Left forelimb (tissue), 1 donor: ENCODE measurements around the gene THOC5.
"Not testable (repeated sequence)": the region's sequence is repeated elsewhere in the genome, so short reads cannot be mapped to it uniquely, and the experiment has no call there.

Source experiments
- DNase-seq: peaks from one replicate; pipeline ENCODE4 v3.0.0-alpha.2; 2018; ENCODE audit warnings: low spot score

THOC5 gene

DNA sequence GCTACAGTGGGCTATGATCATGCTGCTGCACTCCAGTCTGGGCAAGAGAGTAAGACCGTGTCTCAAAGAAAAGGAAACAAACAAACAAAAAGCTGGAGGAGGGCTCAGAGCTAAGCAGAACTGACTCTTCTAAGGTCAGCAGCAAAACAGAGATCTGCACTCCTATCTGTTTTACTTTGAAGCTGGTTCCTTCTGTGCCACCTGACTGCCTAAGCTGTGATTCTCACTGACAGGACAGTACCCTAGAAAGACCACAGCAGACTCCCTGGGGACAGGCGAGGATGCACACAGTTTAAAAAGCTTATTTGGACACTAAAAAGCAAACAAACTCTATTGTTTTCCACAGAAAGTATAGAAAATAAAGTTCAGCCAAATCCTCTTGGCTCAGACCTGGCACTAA is 43.0 kb downstream of the THOC5 start:
- DNase-seq, result no peak

DNA sequence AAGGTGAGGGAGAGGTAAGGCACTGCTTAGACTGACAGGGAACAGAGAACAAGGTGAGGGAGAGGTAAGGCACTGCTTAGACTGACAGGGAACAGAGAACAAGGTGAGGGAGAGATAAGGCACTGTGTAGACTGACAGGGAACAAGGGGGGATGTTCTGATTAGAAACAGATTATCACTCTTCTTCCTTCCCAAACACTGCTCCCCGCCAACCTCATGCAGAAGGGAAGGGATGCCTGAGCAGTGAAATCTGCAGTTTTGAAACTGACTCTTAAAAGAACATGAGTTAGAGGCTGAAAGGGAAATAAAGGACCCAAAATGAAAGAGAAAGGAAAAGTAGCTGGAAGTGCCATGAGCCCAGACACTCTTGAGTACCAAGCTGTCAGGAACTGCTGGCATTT is 43.7 kb downstream of the THOC5 start:
- no peak for DNase-seq

DNA sequence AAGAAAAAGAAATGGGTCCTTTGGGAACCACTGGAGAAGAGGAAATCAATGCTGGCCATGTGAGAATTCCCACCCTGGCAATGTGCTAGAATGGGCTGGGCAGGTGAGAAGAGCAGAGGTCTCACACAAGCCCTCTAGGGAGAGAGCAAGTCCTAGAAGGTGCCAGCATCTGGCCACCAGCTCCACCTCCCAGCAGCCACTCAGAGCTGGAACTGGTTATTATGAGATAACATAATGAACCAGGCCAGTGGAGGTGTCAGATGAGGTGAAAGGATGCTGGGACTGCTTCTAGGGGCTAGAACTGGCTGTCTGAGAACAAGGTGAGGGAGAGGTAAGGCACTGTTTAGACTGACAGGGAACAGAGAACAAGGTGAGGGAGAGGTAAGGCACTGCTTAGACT is 44.3 kb downstream of the THOC5 start:
- DNase-seq, result no peak

DNA sequence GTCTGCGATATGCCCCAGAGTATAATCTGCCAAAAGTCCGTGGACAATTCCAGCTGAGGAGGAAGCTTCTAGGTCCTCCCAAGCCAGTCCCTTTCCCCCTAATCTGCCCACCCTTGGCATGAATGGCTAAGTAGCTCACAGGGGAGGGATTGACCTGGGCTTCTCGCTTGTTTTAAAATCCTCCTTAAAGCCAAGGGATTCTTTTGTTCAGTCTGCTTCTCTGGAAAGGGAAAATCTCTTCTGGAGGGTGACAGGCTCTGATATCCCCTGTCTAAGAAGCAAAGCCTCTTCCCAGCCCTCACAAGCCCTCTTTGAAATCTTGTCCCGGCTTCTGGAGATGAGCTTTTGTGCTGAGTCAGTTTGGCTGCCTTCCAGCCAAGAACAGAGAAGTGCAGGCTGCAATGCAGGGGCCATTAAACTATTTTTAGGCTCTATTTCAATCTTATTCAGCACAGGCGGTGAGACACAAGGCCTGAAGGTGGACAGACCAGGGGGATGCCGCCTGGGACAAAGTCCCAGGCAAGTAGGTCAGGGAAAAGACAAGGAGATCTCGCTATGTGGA is 49.7 kb downstream of the THOC5 start:
- no peak for DNase-seq

DNA sequence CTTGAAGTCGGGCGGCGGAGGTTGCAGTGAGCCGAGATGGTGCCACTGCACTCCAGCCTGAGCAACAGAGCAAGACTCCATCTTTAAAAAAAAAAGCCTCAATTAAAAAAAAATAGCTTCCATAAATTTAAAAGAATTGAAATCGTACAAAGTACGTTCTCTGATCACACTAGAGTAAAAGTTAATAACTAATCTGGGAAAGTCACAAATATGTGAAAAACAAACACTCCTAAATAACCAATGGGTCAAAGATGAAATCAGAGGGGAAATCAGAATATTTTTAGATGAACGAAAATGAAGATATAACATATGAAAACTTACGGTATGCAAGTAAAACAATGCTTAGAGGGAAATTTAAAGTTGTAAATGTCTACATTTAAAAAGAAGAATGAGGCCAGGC is 53.7 kb downstream of the THOC5 start:
- DNase-seq, result no peak

DNA sequence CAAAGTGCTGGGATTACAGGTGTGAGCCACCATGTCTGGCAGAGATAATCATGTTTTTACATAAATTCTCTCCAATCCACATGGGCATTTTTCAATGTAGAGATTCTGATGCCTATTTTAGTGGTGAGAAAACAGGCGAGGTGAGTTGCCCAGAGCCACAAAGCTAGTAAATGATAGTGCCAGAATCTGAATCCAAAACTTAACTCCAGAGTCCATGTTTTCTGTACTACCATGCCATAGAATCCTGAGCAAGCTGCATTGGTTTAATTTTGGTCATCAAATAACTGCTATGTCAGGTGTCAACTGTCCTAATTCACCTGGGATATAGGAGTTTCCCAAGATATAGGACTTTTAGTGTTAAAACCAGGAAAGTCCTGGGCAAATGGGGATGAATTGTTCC is 59.9 kb downstream of the THOC5 start:
- no peak for DNase-seq

GRCh38 chr22:29491012-29491411 is 62.5 kb downstream of the THOC5 start:
- no peak for DNase-seq

DNA sequence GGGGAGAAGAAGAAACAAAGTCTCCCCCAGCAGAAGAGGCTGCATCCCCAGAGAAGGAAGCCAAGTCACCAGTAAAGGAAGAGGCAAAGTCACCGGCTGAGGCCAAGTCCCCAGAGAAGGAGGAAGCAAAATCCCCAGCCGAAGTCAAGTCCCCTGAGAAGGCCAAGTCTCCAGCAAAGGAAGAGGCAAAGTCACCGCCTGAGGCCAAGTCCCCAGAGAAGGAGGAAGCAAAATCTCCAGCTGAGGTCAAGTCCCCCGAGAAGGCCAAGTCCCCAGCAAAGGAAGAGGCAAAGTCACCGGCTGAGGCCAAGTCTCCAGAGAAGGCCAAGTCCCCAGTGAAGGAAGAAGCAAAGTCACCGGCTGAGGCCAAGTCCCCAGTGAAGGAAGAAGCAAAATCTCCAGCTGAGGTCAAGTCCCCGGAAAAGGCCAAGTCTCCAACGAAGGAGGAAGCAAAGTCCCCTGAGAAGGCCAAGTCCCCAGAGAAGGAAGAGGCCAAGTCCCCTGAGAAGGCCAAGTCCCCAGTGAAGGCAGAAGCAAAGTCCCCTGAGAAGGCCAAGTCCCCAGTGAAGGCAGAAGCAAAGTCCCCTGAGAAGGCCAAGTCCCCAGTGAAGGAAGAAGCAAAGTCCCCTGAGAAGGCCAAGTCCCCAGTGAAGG is 64.3 kb downstream of the THOC5 start:
- not testable (repeated sequence) for DNase-seq

DNA sequence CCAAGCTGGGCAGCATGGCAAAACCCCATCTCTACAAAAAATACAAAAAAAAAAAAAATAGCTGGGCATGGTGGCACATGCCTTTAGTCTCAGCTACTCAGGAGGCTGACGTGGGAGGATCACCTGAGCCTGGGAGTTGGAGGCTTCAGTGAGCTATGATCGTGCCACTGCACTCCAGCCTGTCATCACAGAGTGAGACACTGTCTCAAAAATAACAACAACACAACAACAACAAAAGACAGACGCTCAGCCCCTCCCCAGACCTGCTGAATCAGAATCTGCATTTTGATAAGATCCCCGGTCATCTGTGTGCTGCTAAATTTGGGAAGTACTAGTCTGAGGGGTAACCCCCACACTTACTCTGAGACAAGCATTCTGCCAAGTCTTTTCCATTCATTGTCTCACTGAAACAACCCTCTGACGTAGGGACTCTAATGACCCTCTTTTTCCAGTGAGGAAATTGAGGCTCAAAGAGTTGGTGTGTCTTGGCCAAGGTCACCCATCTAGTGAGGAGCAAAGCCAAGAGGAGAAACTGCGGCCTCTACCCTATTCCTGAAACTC is 66.1 kb downstream of the THOC5 start:
- DNase-seq, result no peak

- DNase-seq, result no peak
Observed at GRCh38 chr22:29485448-29485847, 68.1 kb downstream of the THOC5 start.

- no peak for DNase-seq
Observed at GRCh38 chr22:29484642-29485041, 68.9 kb downstream of the THOC5 start.

GRCh38 chr22:29483254-29483653 is 70.3 kb downstream of the THOC5 start:
- DNase-seq, result no peak

DNA sequence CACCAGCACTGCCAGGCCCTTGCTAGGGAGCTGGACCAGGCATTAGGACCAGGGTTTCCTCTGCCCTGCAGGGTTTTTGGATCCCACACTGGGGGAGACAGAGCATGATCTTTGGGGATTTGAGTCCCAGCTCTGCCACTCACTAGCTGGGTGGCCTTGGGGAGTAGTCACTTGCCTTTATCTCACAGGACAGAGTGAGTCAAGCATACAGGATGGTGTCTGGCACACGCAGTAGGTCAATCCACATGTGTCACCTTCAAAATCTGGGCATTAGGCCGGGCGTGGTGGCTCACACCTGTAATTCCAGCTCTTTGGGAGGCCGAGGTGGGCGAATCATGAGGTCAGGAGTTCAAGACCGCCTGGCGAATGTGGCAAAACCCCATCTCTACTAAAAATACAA is 70.8 kb downstream of the THOC5 start:
- DNase-seq, result no peak

GRCh38 chr22:29482253-29482652 is 71.3 kb downstream of the THOC5 start:
- no peak for DNase-seq

- no peak for DNase-seq
Observed at GRCh38 chr22:29481265-29482000, 72.1 kb downstream of the THOC5 start.

DNA sequence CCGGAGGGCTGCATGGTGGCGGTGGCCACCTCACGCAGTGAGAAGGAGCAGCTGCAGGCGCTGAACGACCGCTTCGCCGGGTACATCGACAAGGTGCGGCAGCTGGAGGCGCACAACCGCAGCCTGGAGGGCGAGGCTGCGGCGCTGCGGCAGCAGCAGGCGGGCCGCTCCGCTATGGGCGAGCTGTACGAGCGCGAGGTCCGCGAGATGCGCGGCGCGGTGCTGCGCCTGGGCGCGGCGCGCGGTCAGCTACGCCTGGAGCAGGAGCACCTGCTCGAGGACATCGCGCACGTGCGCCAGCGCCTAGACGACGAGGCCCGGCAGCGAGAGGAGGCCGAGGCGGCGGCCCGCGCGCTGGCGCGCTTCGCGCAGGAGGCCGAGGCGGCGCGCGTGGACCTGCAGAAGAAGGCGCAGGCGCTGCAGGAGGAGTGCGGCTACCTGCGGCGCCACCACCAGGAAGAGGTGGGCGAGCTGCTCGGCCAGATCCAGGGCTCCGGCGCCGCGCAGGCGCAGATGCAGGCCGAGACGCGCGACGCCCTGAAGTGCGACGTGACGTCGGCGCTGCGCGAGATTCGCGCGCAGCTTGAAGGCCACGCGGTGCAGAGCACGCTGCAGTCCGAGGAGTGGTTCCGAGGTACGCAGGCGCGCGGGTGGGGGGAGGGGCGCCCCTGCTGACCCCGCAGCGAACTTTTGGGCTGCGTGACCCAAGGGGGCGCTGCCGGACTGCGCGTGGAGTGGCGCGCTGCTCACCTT is 72.9 kb downstream of the THOC5 start:
- no peak for DNase-seq

- DNase-seq, result no peak
Observed at GRCh38 chr22:29480262-29480511, 73.4 kb downstream of the THOC5 start.

- DNase-seq, result no peak
Observed at GRCh38 chr22:29479417-29480261, 73.9 kb downstream of the THOC5 start, which contains the start of gene NEFH. NEFH (plus strand) TSS chr22:29480218; CDS start chr22:29480263, 45 bp downstream.

- DNase-seq, result no peak
Observed at GRCh38 chr22:29478326-29479276, 75.0 kb downstream of the THOC5 start.

DNA sequence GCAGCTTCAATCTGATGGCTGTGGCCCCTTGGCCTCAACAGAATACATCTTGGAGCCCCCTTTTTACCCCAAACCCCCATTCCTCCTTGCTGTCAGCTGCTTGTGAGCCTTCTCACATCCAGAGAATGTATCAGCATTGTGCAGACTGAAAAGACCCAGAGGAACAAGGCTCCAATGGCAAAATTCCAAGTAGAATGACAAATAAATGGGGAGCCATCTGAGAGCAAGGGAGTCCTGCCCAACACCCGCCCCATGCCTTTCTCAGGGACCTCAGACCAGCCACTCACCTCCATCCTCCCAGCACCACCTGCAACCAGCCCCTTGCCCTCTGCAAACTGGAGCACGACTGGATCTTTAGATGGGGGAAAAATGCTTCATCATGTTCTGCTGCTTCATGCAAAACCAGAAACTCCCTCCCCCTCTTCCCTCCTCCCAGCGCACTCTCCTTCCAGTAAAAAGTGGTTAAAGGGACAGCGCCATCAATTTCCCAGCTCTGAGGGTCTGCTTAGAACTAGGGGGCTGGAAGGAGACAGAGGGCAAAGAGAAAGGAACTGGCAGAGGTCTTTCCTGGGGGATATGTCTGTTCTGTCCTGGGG is 75.7 kb downstream of the THOC5 start:
- DNase-seq, result no peak
